ENCODE data around the gene RXRG.

Gene RXRG

DNA sequence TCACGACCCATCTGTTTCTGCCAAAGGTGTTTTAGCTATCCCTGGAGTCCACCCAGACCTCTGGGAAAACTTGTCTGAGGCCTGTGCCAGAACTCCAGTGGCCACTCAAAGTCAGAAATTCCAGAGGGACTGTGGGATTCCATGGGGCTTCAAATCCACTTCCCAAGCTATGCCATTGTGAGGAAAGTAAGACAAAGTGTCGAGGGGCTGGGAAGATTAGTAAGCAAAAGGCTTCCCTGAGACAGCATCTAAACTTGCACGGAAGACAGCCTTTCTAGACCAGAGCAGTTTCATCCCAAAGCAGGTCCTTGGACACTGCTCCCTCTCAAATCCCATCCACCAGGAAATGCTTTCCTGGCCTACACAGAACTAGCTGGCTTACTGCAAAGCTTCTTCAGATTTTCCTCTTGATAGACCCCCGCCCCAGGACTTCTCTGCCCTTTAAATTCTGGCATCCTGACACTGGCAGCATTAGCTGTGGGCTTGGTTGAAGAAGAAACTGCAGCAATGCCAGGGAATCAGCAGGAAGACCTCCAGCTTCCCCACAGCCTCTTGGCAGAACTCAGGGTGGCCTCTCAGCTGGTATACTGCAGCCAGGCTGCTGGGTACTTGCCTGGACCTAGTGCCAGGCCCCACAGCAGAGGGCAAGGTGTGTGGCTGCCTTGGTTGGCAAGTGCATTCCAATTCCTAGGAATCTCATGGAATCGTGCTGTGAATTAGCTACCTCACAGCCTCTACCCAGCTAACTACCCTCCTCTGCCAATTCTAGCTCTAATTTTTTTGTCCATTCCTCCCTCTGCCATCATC lies 61.1 kb downstream of the RXRG start:
- Histone ChIP-seq H4K20me1 (ENCODE audit: insufficient read depth, low read length) (peaks cover 35% of the 10 kb centered on the region), H3K79me2 (ENCODE audit: insufficient read depth, low read length) (no peaks in the 10 kb centered on the region), H3K27ac (ENCODE audit: low read length) (no peak overlapping the region), H2AFZ (ENCODE audit: low read depth, low read length) (no peak overlapping the region), H3K4me1 (ENCODE audit: insufficient read depth, low read length) (no peaks in the 10 kb centered on the region), H3K9me3 (ENCODE audit: insufficient read depth, low read length, severe bottlenecking) (no peaks in the 10 kb centered on the region), H3K4me3 (ENCODE audit: low read depth in 1 of 2, low read length in 2 of 2) (no peak overlapping the region), H3K9ac (ENCODE audit: low read depth, low read length) (no peak overlapping the region), H3K36me3 (ENCODE audit: insufficient read depth, low read length) (no peaks in the 10 kb centered on the region), H3K27me3 (ENCODE audit: insufficient read depth, low read length, poor library complexity) (peaks cover 85% of the 10 kb centered on the region), H3K4me2 (ENCODE audit: insufficient read depth, low read length) (no peak overlapping the region)
- no peak for DNase-seq
- TF ChIP-seq, protein P1, sequence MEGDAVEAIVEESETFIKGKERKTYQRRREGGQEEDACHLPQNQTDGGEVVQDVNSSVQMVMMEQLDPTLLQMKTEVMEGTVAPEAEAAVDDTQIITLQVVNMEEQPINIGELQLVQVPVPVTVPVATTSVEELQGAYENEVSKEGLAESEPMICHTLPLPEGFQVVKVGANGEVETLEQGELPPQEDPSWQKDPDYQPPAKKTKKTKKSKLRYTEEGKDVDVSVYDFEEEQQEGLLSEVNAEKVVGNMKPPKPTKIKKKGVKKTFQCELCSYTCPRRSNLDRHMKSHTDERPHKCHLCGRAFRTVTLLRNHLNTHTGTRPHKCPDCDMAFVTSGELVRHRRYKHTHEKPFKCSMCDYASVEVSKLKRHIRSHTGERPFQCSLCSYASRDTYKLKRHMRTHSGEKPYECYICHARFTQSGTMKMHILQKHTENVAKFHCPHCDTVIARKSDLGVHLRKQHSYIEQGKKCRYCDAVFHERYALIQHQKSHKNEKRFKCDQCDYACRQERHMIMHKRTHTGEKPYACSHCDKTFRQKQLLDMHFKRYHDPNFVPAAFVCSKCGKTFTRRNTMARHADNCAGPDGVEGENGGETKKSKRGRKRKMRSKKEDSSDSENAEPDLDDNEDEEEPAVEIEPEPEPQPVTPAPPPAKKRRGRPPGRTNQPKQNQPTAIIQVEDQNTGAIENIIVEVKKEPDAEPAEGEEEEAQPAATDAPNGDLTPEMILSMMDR (IDR thresholded peaks at IDR 0.05; ENCODE audit: borderline replicate concordance, extremely low read depth, low read length, poor library complexity, severe bottlenecking), result no peak
- no peak for TF ChIP-seq EZH2 (IDR thresholded peaks at IDR 0.05; ENCODE audit: borderline replicate concordance, low read depth, low read length, severe bottlenecking)
- no peak for ATAC-seq (ENCODE audit: insufficient read depth, low read depth)

DNA sequence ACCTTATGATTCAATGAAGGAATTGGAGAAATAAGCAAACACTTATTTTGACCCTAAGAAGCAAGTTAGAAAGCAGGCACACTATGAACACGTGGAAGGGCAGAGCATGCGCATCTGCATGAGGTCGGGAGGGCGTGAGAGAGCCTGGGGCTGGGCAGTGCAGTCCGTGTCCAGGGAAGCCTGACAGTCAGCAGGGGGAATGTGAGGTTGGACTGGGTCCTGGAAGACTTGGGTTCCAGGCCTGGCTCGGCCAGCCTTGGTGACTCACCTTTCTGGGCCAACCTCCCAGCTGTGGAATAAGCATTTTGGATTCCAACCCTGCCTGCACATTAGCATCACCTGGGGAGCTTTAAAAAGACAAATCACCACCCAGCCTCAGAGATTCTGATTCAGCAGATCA lies 61.9 kb downstream of the RXRG start:
- no peak overlapping the region for H3K27ac ChIP-seq (ENCODE audit: low read length)

DNA sequence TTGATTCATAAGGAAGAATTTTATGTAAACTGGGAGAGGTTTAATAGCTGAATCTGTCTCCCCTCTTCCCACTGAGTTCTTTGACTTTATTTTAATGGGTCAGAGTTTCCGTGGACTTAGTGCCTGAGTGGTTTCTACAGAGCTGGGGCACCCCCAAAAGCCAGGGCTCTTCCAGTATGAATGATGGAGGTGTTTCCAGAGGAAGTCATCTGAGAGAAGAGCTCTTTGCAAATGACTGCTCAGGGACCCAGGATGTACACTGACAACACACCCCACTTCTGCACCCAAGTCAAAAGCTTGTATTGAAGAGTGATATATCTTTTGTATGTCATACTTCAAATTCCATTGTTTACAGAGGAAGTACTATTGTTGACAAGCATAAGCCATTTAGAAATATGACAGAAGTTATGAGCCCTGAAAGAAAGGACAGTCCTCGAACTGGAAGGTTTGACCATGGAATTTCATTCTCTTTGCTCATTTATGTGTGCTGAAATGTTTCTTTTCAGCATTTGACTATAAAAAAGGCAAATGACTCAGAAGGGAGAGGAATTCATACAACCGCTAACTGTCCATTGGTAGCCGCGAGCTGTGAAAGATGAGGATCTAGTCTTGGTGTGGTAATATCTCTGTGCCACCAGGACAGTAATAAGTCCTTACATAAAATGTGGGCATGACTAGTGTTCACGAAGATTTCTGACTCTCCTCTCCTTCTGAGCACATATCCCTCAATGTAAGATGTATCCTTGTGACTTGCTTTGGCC lies 63.0 kb downstream of the RXRG start:
- no peak for ATAC-seq (ENCODE audit: insufficient read depth, low read depth)

More for the DNA sequence above, 61.9 kb downstream of the RXRG start:
- no peak overlapping the region for H3K9ac ChIP-seq (ENCODE audit: low read depth, low read length)
- no peaks in the 10 kb centered on the region for H3K79me2 ChIP-seq (ENCODE audit: insufficient read depth, low read length)
- no peaks in the 10 kb centered on the region for H3K36me3 ChIP-seq (ENCODE audit: insufficient read depth, low read length)
- TF ChIP-seq EZH2 (IDR thresholded peaks at IDR 0.05; ENCODE audit: borderline replicate concordance, low read depth, low read length, severe bottlenecking), result no peak
- TF ChIP-seq, protein P1 (IDR thresholded peaks at IDR 0.05; ENCODE audit: borderline replicate concordance, extremely low read depth, low read length, poor library complexity, severe bottlenecking), result no peak
- H3K4me1 ChIP-seq (ENCODE audit: insufficient read depth, low read length), result no peaks in the 10 kb centered on the region
- H2AFZ ChIP-seq (ENCODE audit: low read depth, low read length), result no peak overlapping the region
- H3K9me3 ChIP-seq (ENCODE audit: insufficient read depth, low read length, severe bottlenecking), result no peaks in the 10 kb centered on the region
- no peak for ATAC-seq (ENCODE audit: insufficient read depth, low read depth)
- peaks cover 30% of the 10 kb centered on the region for H4K20me1 ChIP-seq (ENCODE audit: insufficient read depth, low read length)
- H3K4me2 ChIP-seq (ENCODE audit: insufficient read depth, low read length), result no peak overlapping the region
- peaks cover 78% of the 10 kb centered on the region for H3K27me3 ChIP-seq (ENCODE audit: insufficient read depth, low read length, poor library complexity)
- no peak for DNase-seq
- H3K4me3 ChIP-seq (ENCODE audit: low read depth in 1 of 2, low read length in 2 of 2), result no peak overlapping the region

More for the DNA sequence above, 63.0 kb downstream of the RXRG start:
- Histone ChIP-seq H3K9me3 (ENCODE audit: insufficient read depth, low read length, severe bottlenecking) (no peaks in the 10 kb centered on the region), H3K4me3 (ENCODE audit: low read depth in 1 of 2, low read length in 2 of 2) (no peak overlapping the region), H4K20me1 (ENCODE audit: insufficient read depth, low read length) (peaks cover 27% of the 10 kb centered on the region), H3K4me1 (ENCODE audit: insufficient read depth, low read length) (no peaks in the 10 kb centered on the region), H3K9ac (ENCODE audit: low read depth, low read length) (no peak overlapping the region), H3K79me2 (ENCODE audit: insufficient read depth, low read length) (no peaks in the 10 kb centered on the region), H3K4me2 (ENCODE audit: insufficient read depth, low read length) (no peak overlapping the region), H3K27me3 (ENCODE audit: insufficient read depth, low read length, poor library complexity) (peaks cover 68% of the 10 kb centered on the region), H3K27ac (ENCODE audit: low read length) (no peak overlapping the region), H2AFZ (ENCODE audit: low read depth, low read length) (no peak overlapping the region), H3K36me3 (ENCODE audit: insufficient read depth, low read length) (no peaks in the 10 kb centered on the region)
- TF ChIP-seq, protein P1 (IDR thresholded peaks at IDR 0.05; ENCODE audit: borderline replicate concordance, extremely low read depth, low read length, poor library complexity, severe bottlenecking), result no peak
- no peak for TF ChIP-seq EZH2 (IDR thresholded peaks at IDR 0.05; ENCODE audit: borderline replicate concordance, low read depth, low read length, severe bottlenecking)
- no peak for DNase-seq
